Measurements from ENCODE around the gene SUCLA2. TPM values are rescaled to one million over a fixed set of nuclear protein-coding genes. Genes with fewer than 3 reads are reported as not detected.
"Not testable (repeated sequence)": the region's sequence is repeated elsewhere in the genome, so short reads cannot be mapped to it uniquely, and the experiment has no call there.

SUCLA2 gene
- total RNA-seq, 1 experiment from 2014 or later, result 97.5 TPM

DNA sequence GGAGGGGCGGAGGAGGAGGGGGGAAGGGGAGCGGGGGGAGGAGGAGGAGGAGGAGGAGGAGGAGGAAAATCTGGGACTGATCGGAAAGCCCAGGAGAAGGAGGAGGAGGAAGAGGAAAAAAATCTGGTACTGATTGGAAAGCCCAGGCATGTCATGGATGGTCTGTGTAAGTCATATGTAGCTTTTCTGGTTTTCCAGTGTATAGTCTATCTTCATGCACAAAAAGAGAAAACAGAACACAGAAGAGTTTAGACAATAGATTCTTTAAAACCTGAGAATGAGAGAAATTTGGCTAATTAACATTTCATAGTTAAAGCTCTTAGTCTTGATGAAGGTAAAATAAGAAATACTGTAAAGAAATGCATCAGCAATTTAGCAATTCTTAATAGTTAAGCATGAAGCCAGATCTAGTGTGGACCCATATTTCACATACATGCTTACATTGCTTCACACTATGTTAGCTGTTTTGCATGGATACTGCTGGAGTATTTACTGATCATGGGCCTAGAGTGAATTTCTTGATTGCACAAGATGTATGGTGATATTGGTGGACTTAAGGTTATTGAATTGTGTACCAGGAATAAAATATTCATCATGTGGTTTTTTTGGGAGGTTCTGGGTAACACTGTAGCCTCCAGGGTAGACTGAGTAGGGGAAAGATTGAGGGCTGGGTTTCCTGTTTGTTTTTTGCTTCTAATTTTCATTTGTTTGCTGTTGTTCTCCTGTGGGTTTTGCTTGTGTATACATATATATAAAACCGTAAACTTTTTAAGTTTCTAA lies 41.4 kb downstream of the SUCLA2 start:
- Histone ChIP-seq H3K27me3 (no peaks in the 10 kb centered on the region), H3K4me3 (no peak overlapping the region), H3K36me3 (peaks cover 73% of the 10 kb centered on the region), H3K4me1 (no peaks in the 10 kb centered on the region), H3K27ac (no peak overlapping the region), H3K9me3 (replicated peaks) (peaks cover 21% of the 10 kb centered on the region)
- peak in 1 of 2 experiments; percentile 8 for DNase-seq

- Histone ChIP-seq H3K9me3 (replicated peaks) (peaks cover 16% of the 10 kb centered on the region), H3K4me1 (no peaks in the 10 kb centered on the region), H3K27ac (no peak overlapping the region), H3K36me3 (peaks cover 70% of the 10 kb centered on the region), H3K4me3 (no peak overlapping the region), H3K27me3 (no peaks in the 10 kb centered on the region)
- no peak for DNase-seq
Measured at GRCh38 chr13:47957073-47957472, 44.0 kb downstream of the SUCLA2 start.

GRCh38 chr13:47955836-47956235 lies 45.2 kb downstream of the SUCLA2 start:
- no peak overlapping the region for H3K27ac ChIP-seq
- H3K4me1 ChIP-seq, result no peaks in the 10 kb centered on the region
- peaks cover 60% of the 10 kb centered on the region for H3K36me3 ChIP-seq
- no peak overlapping the region for H3K4me3 ChIP-seq
- H3K27me3 ChIP-seq, result no peaks in the 10 kb centered on the region
- no peak for DNase-seq
- H3K9me3 ChIP-seq (replicated peaks), result peaks cover 16% of the 10 kb centered on the region

DNA sequence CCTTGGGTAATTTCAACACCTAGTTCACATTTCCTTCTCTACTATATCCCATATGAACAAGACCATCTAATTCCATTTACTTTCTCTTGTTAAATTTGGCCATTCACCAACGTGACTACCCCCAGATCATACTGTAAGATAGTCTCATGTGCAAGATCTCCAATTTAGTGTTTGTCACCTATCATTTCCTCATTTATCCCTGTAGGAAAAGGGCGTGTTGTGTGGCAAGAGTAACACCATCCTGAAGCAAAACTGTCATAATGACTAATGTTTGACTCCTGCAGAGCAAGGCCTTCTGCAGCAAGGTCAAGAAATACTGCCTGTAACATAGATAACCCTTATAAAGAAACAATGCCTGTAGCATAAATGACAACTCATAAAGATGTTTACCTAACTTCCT lies 51.3 kb downstream of the SUCLA2 start:
- Histone ChIP-seq H3K9me3 (replicated peaks) (no peaks in the 10 kb centered on the region), H3K27me3 (no peaks in the 10 kb centered on the region), H3K27ac (no peak overlapping the region), H3K4me3 (no peak overlapping the region), H3K36me3 (peaks cover 53% of the 10 kb centered on the region), H3K4me1 (no peaks in the 10 kb centered on the region)
- no peak for DNase-seq

GRCh38 chr13:47945738-47946137 lies 55.3 kb downstream of the SUCLA2 start:
- no peak overlapping the region for H3K4me3 ChIP-seq
- peaks cover 43% of the 10 kb centered on the region for H3K36me3 ChIP-seq
- no peaks in the 10 kb centered on the region for H3K4me1 ChIP-seq
- H3K9me3 ChIP-seq (replicated peaks), result no peaks in the 10 kb centered on the region
- H3K27me3 ChIP-seq, result no peaks in the 10 kb centered on the region
- H3K27ac ChIP-seq, result no peak overlapping the region
- DNase-seq, result no peak

GRCh38 chr13:47945146-47945545 lies 55.9 kb downstream of the SUCLA2 start:
- DNase-seq; H3K4me1 ChIP-seq; H3K27me3 ChIP-seq; H3K27ac ChIP-seq; H3K9me3 ChIP-seq (replicated peaks); H3K4me3 ChIP-seq: not testable (repeated sequence)
- H3K36me3 ChIP-seq, result peaks cover 45% of the 10 kb centered on the region

DNA sequence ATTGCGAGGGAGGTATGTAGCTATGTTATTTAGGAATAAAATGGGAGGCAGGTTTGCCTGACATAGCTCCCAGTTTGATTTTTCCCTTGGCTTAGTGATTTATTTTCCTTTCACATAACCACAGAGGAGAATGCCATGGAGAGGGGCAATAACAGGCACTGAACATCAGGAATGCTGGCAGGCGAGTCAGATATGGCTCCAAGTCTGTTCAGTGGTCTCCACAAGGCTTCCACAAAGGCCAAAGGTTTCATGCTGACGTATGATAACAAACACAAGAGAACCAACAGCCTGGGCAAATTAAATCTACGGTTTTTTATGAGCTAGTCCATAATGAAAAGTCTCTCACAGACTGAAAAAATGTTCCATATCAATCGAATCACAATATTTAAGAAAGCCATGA lies 66.7 kb downstream of the SUCLA2 start:
- H3K27ac ChIP-seq, result no peak overlapping the region; the same call in 1 of the 2 replicates
- no peak overlapping the region for H3K4me3 ChIP-seq
- H3K36me3 ChIP-seq, result peaks cover 6% of the 10 kb centered on the region
- no peaks in the 10 kb centered on the region for H3K27me3 ChIP-seq
- no peak for DNase-seq
- H3K4me1 ChIP-seq, result peaks cover 22% of the 10 kb centered on the region
- no peaks in the 10 kb centered on the region for H3K9me3 ChIP-seq (replicated peaks)

DNA sequence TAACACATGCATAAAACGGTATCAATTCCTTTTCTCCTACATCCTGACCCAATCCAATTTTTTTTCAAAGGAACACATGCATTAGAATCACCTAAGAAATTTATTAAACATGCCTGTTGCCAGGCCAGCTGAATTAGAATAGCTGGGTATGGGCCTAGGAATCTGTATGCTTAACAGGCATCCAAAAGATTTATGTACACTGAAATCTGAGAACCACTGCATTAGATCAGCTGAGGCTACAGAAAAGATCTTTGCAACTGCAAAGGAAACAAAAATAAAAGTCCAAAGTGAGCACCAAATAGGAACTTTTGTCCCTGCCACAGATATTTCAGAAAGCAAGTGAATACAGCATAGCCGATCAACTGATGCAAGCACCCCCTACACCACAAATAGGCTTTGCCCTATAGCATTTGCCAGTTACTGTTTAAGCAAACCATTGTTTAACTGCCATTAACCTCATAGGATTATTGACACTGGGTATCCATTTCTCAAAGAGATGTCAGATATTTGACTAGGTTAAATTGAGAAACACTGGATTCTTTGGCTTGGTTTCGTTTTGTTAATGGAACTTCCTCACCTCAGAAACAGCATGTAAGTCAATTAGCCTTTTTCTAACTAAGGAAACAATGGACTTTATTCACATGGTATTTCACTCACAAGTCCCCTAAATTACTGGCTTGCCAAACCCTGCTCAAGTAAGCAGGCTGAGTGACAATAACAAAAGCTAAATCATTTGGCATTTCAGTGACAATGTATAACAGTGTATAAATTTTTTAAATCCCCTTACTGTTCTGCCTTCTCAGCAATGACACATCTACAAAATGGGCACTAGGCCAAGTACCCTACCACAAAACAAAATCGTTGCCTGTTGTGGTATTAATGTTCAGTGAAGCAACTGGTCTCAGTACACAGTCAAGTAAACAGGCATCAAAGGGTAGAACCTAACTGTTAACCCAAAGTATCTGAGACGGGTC lies 67.8 kb downstream of the SUCLA2 start:
- H3K4me3 ChIP-seq, result peak overlapping the region; percentile 2; the same call in 1 of the 2 replicates
- H3K27ac ChIP-seq, result peak overlapping the region; percentile 43
- H3K36me3 ChIP-seq, result no peaks in the 10 kb centered on the region
- no peaks in the 10 kb centered on the region for H3K9me3 ChIP-seq (replicated peaks)
- peak; percentile 54 to 73 for DNase-seq
- no peaks in the 10 kb centered on the region for H3K27me3 ChIP-seq
- peaks cover 22% of the 10 kb centered on the region for H3K4me1 ChIP-seq

- H3K4me3 ChIP-seq, result no peak overlapping the region
- no peak overlapping the region for H3K27ac ChIP-seq
- H3K27me3 ChIP-seq, result no peaks in the 10 kb centered on the region
- H3K4me1 ChIP-seq, result peaks cover 22% of the 10 kb centered on the region
- H3K9me3 ChIP-seq (replicated peaks), result no peaks in the 10 kb centered on the region
- DNase-seq, result no peak
- H3K36me3 ChIP-seq, result no peaks in the 10 kb centered on the region
Measured at GRCh38 chr13:47930649-47931165, 70.4 kb downstream of the SUCLA2 start.

GRCh38 chr13:47929156-47929555 lies 71.9 kb downstream of the SUCLA2 start:
- Histone ChIP-seq H3K9me3 (replicated peaks) (no peaks in the 10 kb centered on the region), H3K4me3 (no peak overlapping the region), H3K27ac (no peak overlapping the region), H3K4me1 (peaks cover 19% of the 10 kb centered on the region), H3K27me3 (no peaks in the 10 kb centered on the region), H3K36me3 (no peaks in the 10 kb centered on the region)
- no peak for DNase-seq

DNA sequence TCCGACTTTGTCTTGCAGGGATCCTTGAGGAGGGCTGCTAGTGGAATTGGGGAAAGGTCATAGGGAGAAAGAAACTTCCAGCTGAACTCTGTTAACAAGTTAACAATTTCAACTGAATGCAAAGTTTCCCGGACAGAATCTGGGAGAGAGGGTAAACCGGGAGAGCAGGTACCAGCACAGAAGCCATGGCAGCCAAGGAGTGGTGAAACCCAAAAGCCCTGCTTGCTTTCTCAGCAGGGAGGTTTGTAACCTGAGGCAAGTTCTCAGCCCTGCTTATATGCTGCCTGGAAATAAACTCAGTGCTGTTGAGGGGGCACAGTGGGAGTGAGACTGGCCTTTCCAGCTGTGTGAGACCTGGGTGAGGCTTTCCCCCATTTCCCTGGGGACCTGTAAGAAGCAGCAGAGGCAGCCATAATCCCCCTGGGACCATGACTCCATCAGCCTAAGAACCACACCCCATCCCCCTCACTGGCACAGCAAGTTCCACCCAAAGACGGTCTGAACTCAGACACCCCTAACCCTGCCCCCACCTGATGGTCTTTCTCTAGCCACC lies 84.0 kb downstream of the SUCLA2 start:
- no peak overlapping the region for H3K27ac ChIP-seq
- H3K9me3 ChIP-seq (replicated peaks), result no peaks in the 10 kb centered on the region
- no peaks in the 10 kb centered on the region for H3K4me1 ChIP-seq
- no peak for DNase-seq
- no peak overlapping the region for H3K4me3 ChIP-seq
- H3K27me3 ChIP-seq, result no peaks in the 10 kb centered on the region
- H3K36me3 ChIP-seq, result no peaks in the 10 kb centered on the region

- no peaks in the 10 kb centered on the region for H3K27me3 ChIP-seq
- H3K27ac ChIP-seq, result no peak overlapping the region
- no peak for DNase-seq
- H3K9me3 ChIP-seq (replicated peaks), result no peaks in the 10 kb centered on the region
- no peak overlapping the region for H3K4me3 ChIP-seq
- H3K4me1 ChIP-seq, result no peaks in the 10 kb centered on the region
- no peaks in the 10 kb centered on the region for H3K36me3 ChIP-seq
Measured at GRCh38 chr13:47908197-47908902, 92.7 kb downstream of the SUCLA2 start.

- Histone ChIP-seq H3K4me1 (peaks cover 2% of the 10 kb centered on the region), H3K27me3 (no peaks in the 10 kb centered on the region), H3K27ac (no peak overlapping the region), H3K36me3 (no peaks in the 10 kb centered on the region), H3K9me3 (replicated peaks) (no peaks in the 10 kb centered on the region), H3K4me3 (no peak overlapping the region)
- no peak for DNase-seq
Measured at GRCh38 chr13:47904891-47905290, 96.2 kb downstream of the SUCLA2 start.

GRCh38 chr13:47904241-47904640 lies 96.8 kb downstream of the SUCLA2 start:
- H3K9me3 ChIP-seq (replicated peaks), result no peaks in the 10 kb centered on the region
- peaks cover 2% of the 10 kb centered on the region for H3K4me1 ChIP-seq
- no peaks in the 10 kb centered on the region for H3K36me3 ChIP-seq
- no peaks in the 10 kb centered on the region for H3K27me3 ChIP-seq
- no peak overlapping the region for H3K27ac ChIP-seq
- H3K4me3 ChIP-seq, result no peak overlapping the region
- no peak for DNase-seq
